HG03108 (cell line): ENCODE data around the gene MRC2.
"Not testable (repeated sequence)": the region's sequence is repeated elsewhere in the genome, so short reads cannot be mapped to it uniquely, and the experiment has no call there.

Experiments used
- ATAC-seq: cut with Tn5 transposase; IDR thresholded peaks from one replicate; pipeline ENCODE4 v1.9.1; 2021; ENCODE audit warnings: moderate library complexity; ENCODE audit not compliant: unreplicated experiment

Gene MRC2

GRCh38 chr17:62678214-62678919, 50.9 kb downstream of the MRC2 start:
- no peak for ATAC-seq

DNA sequence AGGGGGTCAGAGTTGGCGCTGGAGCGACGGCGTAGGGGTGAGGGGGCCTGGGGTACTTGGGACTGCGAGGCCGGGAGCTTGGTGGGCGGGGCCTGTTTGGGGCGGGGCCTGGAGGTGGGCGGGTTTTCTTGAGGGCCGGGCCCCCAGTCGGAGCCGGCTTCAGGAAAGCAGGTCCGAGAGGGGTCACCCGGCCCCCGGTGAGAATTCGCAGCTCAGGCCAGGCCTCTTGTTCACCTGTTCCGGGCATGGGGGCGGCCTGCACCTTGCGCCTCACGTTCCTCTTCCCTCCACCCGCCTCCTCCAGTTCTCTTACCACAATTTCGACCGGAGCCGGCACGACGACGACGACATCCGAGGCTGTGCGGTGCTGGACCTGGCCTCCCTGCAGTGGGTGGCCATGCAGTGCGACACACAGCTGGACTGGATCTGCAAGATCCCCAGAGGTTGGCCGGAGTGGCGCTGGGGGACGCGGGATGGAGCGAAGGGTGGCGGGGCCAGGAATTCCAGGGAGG, 52.5 kb downstream of the MRC2 start:
- no peak for ATAC-seq

- ATAC-seq, result no peak
Measured at GRCh38 chr17:62680541-62681052, 53.1 kb downstream of the MRC2 start.

GRCh38 chr17:62681061-62681938, 53.8 kb downstream of the MRC2 start:
- no peak for ATAC-seq

GRCh38 chr17:62681939-62682381, 54.5 kb downstream of the MRC2 start:
- ATAC-seq, result no peak

DNA sequence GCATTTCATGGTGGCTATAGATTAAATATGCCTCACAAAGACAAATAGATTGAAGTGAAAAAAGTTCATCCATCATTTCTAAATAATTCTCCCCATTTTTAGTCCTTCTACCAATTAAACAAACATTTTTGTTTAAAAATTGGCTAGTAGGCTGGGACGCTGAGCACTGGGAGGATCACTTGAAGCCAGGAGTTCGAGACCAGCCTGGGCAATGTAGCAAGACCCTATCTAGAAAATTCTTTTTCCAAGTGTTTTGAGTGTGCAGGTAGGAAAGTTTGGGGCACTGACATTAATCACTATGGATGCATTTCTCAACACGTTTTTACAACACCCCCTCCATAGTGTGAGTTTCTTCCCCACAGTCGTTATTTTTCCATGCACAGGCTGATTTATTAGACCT, 56.7 kb downstream of the MRC2 start:
- ATAC-seq, result no peak

DNA sequence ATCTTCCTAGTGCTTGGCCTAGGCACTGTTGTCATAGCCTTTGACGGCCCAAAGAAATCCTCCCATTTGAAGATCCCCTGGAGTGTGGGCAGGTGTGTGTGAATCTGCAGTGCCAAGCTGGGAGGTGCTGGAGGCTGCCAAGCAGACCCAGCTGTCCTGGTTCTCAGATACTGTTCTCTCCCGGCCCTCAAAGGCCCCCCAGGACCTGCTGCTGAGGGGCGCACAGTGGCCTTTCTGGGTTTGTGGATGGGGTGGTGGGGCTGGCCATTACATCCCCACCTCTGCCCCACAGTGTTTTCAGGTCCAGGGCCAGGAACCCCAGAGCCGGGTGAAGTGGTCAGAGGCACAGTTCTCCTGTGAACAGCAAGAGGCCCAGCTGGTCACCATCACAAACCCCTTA, 60.5 kb downstream of the MRC2 start:
- no peak for ATAC-seq

DNA sequence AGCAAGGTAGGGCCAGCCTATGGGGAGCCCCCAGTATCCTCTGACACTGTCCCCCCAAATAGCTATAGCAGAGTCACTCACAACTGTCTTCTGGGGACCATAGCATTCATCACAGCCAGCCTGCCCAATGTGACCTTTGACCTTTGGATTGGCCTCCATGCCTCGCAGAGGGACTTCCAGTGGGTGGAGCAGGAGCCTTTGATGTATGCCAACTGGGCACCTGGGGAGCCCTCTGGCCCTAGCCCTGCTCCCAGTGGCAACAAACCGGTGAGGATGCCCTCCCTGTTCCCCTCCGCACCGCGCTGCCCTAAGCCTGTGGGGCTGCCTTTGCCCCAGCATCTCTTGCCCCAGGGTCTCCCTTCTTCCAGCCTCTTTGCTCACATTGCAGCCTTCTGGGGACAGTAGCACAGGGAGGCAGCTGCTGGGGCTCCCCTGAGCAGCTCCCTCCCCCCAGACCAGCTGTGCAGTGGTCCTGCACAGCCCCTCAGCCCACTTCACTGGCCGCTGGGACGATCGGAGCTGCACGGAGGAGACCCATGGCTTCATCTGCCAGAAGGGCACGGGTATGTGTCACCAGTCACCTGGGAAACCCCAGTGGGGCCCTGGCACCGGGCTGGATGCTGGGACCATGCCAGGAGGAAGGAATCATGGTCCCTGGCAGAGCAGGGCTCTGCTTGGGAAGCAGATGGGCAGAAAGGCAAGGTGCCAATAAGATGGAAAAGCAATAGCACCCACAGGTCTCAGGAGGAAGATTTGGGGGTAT, 61.1 kb downstream of the MRC2 start:
- ATAC-seq, result no peak

DNA sequence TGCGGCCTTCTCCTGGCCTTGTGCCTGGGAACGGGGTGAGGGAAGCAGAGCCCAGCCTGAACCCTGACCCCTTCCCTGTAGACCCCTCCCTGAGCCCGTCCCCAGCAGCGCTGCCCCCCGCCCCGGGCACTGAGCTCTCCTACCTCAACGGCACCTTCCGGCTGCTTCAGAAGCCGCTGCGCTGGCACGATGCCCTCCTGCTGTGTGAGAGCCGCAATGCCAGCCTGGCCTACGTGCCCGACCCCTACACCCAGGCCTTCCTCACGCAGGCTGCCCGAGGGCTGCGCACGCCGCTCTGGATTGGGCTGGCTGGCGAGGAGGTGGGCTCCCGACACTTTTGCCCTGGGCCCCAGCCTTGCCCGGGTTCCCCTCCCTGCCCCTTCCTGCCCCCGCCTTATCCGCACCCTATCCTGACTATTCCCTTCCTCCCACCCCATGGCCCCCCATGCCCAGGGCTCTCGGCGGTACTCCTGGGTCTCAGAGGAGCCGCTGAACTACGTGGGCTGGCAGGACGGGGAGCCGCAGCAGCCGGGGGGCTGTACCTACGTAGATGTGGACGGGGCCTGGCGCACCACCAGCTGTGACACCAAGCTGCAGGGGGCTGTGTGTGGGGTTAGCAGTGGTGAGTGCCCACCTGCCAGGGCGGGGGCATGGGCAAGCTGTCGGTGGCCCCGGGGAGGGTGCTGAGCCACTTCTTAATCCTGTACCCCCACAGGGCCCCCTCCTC, 62.1 kb downstream of the MRC2 start:
- no peak for ATAC-seq

- ATAC-seq, result no peak
Measured at GRCh38 chr17:62690168-62690897, 62.9 kb downstream of the MRC2 start.

- ATAC-seq, result not testable (repeated sequence)
Measured at GRCh38 chr17:62691589-62691915, 64.1 kb downstream of the MRC2 start.

- ATAC-seq, result no peak
Measured at GRCh38 chr17:62692159-62692651, 64.7 kb downstream of the MRC2 start.

GRCh38 chr17:62692721-62693431, 65.4 kb downstream of the MRC2 start:
- ATAC-seq, result no peak

DNA sequence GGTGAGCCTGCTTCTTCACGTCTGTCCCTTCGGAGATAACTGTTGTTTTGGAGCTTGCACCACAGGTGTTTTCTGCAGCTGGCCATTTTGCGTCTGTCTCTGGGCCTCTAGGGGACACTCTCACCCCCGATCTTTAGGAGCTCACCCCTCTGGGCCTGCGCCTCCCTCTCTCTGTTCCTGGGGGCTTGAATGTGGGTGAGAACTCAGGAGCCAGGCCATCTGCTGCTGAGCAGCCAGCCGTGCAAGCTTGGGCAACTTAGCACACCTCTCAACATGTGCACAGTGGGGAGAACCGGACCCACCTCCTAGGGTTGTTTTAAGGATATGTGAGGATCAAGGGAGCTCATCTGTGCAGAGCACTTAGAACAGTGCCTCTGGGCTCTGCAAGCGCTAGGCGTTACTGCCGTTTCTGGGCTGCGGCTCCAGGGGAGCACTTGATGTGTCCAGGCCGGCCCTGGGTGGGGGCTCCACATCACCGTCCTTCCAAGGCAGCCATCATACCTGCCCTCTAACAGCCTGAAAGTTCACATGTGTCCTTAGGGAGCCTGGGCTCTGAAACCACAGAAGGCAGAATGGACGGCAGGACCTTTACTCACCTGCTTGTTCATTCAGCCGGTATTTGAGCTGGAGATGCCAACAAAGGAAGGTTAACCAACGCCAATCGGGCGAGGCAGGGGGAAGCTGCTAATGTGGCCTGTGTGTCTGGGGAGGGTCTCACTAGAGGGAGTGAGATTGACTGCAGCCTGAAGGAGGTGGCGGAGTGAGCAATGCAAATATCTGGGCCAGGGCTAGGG, 66.3 kb downstream of the MRC2 start:
- no peak for ATAC-seq

GRCh38 chr17:62695093-62695738, 67.7 kb downstream of the MRC2 start:
- not testable (repeated sequence) for ATAC-seq

- no peak for ATAC-seq
Measured at GRCh38 chr17:62696256-62696655, 68.8 kb downstream of the MRC2 start.

GRCh38 chr17:62696726-62697490, 69.4 kb downstream of the MRC2 start:
- no peak for ATAC-seq
